H9 (cell line): Measurements from ENCODE around the gene KIFC3. TPM values are rescaled to one million over a fixed set of nuclear protein-coding genes. Genes with fewer than 3 reads are reported as not detected.
A peak's percentile ranks its signal among the peaks of the same experiment; 100 is the strongest.
"Not testable (repeated sequence)": the region's sequence is repeated elsewhere in the genome, so short reads cannot be mapped to it uniquely, and the experiment has no call there.

ENCODE experiments used
- DNase-seq: peaks from one replicate; pipeline ENCODE4 v3.0.0-alpha.2; 2017
- H2AFZ ChIP-seq: one replicate; pipeline ENCODE4 v1.6.1; 2013; ENCODE audit warnings: mild to moderate bottlenecking, low read length, control low read depth, moderate library complexity
- H2AK5ac ChIP-seq: 2 replicates; pipeline ENCODE4 v1.6.1; 2013; ENCODE audit warnings: low read length, control low read depth, mixed read lengths; ENCODE audit not compliant: insufficient read length
- H2BK120ac ChIP-seq: one replicate; pipeline ENCODE4 v1.6.1; 2013; ENCODE audit warnings: low read depth, mild to moderate bottlenecking, low read length, control low read depth, inconsistent platforms; ENCODE audit not compliant: poor library complexity, severe bottlenecking
- H2BK12ac ChIP-seq: 2 replicates; pipeline ENCODE4 v1.6.1; 2013; ENCODE audit warnings: low read length, control low read depth, mixed read lengths, low read depth; ENCODE audit not compliant: insufficient read length
- H2BK15ac ChIP-seq: 2 replicates; pipeline ENCODE4 v1.6.1; 2013; ENCODE audit warnings: low read depth, low read length, control low read depth
- H2BK20ac ChIP-seq: one replicate; pipeline ENCODE4 v1.6.1; 2013; ENCODE audit warnings: low read depth, mild to moderate bottlenecking, low read length, control low read depth, inconsistent platforms; ENCODE audit not compliant: poor library complexity, severe bottlenecking
- H2BK5ac ChIP-seq: 2 replicates; pipeline ENCODE4 v1.6.1; 2013; ENCODE audit warnings: low read length, control low read depth, mixed read lengths; ENCODE audit not compliant: insufficient read length
- H3K14ac ChIP-seq: 2 replicates; pipeline ENCODE4 v1.6.1; 2013; ENCODE audit warnings: low read length, control low read depth; ENCODE audit not compliant: insufficient read depth
- H3K18ac ChIP-seq: 2 replicates; pipeline ENCODE4 v1.6.1; 2013; ENCODE audit warnings: low read depth, mild to moderate bottlenecking, mixed read lengths, low read length, control low read depth; ENCODE audit not compliant: insufficient read length
- H3K23ac ChIP-seq: 2 replicates; pipeline ENCODE4 v1.6.1; 2013; ENCODE audit warnings: low read length, control low read depth, mixed read lengths, low read depth; ENCODE audit not compliant: insufficient read length
- H3K23me2 ChIP-seq: 2 replicates; pipeline ENCODE4 v1.6.1; 2013; ENCODE audit warnings: low read depth, mild to moderate bottlenecking, mixed read lengths, low read length, control low read depth; ENCODE audit not compliant: insufficient read length, poor library complexity, severe bottlenecking
- H3K27ac ChIP-seq: 2 replicates; pipeline ENCODE4 v1.5.1; 2013; ENCODE audit warnings: low read length, control low read depth, mixed read lengths, low read depth; ENCODE audit not compliant: insufficient read length
- H3K27me3 ChIP-seq: 2 replicates; pipeline ENCODE4 v1.6.1; 2013; ENCODE audit warnings: low read length, control low read depth, inconsistent platforms; ENCODE audit not compliant: insufficient read depth
- H3K4ac ChIP-seq: 2 replicates; pipeline ENCODE4 v1.6.1; 2013; ENCODE audit warnings: low read depth, mild to moderate bottlenecking, control low read depth, inconsistent platforms, low read length, moderate library complexity
- H3K4me1 ChIP-seq: 2 replicates; pipeline ENCODE4 v1.6.1; 2013; ENCODE audit warnings: low read length, control low read depth, inconsistent platforms; ENCODE audit not compliant: insufficient read depth
- H3K4me2 ChIP-seq: 2 replicates; pipeline ENCODE4 v1.6.1; 2013; ENCODE audit warnings: low read length, control low read depth, mixed read lengths; ENCODE audit not compliant: insufficient read length, insufficient read depth
- H3K56ac ChIP-seq: 2 replicates; pipeline ENCODE4 v1.6.1; 2013; ENCODE audit warnings: low read depth, mild to moderate bottlenecking, mixed read lengths, low read length, control low read depth; ENCODE audit not compliant: insufficient read length
- H3K79me1 ChIP-seq: 2 replicates; pipeline ENCODE4 v1.6.1; 2013; ENCODE audit warnings: low read depth, mild to moderate bottlenecking, moderate library complexity, low read length, control low read depth, inconsistent platforms; ENCODE audit not compliant: insufficient read depth, poor library complexity, severe bottlenecking
- H3K79me2 ChIP-seq: 2 replicates; pipeline ENCODE4 v1.6.1; 2013; ENCODE audit warnings: low read length, control low read depth, inconsistent platforms; ENCODE audit not compliant: insufficient read depth
- H3K9ac ChIP-seq: 2 replicates; pipeline ENCODE4 v1.6.1; 2013; ENCODE audit warnings: low read length, control low read depth, mixed read lengths; ENCODE audit not compliant: insufficient read length; ENCODE audit errors: extremely low read depth
- H3K9me3 ChIP-seq: one replicate; pipeline ENCODE4 v1.6.1; 2013; ENCODE audit warnings: low read depth, low read length, inconsistent platforms; ENCODE audit not compliant: control insufficient read depth
- H3T11ph ChIP-seq: one replicate; pipeline ENCODE4 v1.6.1; 2013; ENCODE audit warnings: mild to moderate bottlenecking, low read length, control low read depth, inconsistent platforms
- H4K20me1 ChIP-seq: one replicate; pipeline ENCODE4 v1.6.1; 2013; ENCODE audit not compliant: control insufficient read depth, insufficient read length, insufficient read depth
- H4K5ac ChIP-seq: 2 replicates; pipeline ENCODE4 v1.6.1; 2013; ENCODE audit warnings: low read depth, mild to moderate bottlenecking, mixed read lengths, low read length, control low read depth; ENCODE audit not compliant: insufficient read length
- H4K8ac ChIP-seq: replicated peaks from 2 replicates; pipeline ENCODE4 v1.6.1; 2013; ENCODE audit warnings: low read length, control low read depth, mixed read lengths, low read depth; ENCODE audit not compliant: insufficient read length
- H4K91ac ChIP-seq: 2 replicates; pipeline ENCODE4 v1.6.1; 2013; ENCODE audit warnings: low read depth, mild to moderate bottlenecking, moderate library complexity, mixed read lengths, low read length, control low read depth; ENCODE audit not compliant: insufficient read length
- H3K27ac Mint-ChIP-seq, 3 experiments: 2 replicates in 2 of 3; 3 replicates in 1 of 3; pipeline ENCODE4 v1.8.0; 2020 to 2021; ENCODE audit warnings: mixed read lengths in 3 of 3, mild to moderate bottlenecking in 1 of 3, moderate library complexity in 1 of 3
- H3K27me3 Mint-ChIP-seq: 2 replicates; pipeline ENCODE4 v1.8.0; 2021; ENCODE audit warnings: low read depth, mild to moderate bottlenecking, moderate library complexity, mixed read lengths
- H3K36me3 Mint-ChIP-seq, 3 experiments: 2 replicates in 2 of 3; 3 replicates in 1 of 3; pipeline ENCODE4 v1.8.0; 2020 to 2021; ENCODE audit warnings: low read depth in 3 of 3, mixed read lengths in 3 of 3; ENCODE audit not compliant: insufficient read depth in 1 of 3
- H3K4me1 Mint-ChIP-seq, 2 experiments: 2 replicates each; pipeline ENCODE4 v1.8.0; 2020; ENCODE audit warnings: mixed read lengths in 2 of 2
- H3K4me3 Mint-ChIP-seq, 2 experiments: 2 replicates in 1 of 2; 3 replicates in 1 of 2; pipeline ENCODE4 v1.8.0; 2020 to 2021; ENCODE audit warnings: mild to moderate bottlenecking in 2 of 2, mixed read lengths in 2 of 2, moderate library complexity in 1 of 2
- H3K9me3 Mint-ChIP-seq, 2 experiments: 2 replicates in 1 of 2; 3 replicates in 1 of 2; pipeline ENCODE4 v1.8.0; 2020; ENCODE audit warnings: mild to moderate bottlenecking in 2 of 2, mixed read lengths in 2 of 2, moderate library complexity in 1 of 2
- CTCF ChIP-seq: fragments of 200-600 bp; sonication (generic); conservative IDR thresholded peaks from 3 replicates; pipeline ENCODE4 v1.8.0; 2021; ENCODE audit warnings: antibody characterized with exemption, mild to moderate bottlenecking
- WGBS: extraction: QIAGEN DNeasy Blood & Tissue Kit; methylation state at CpG from one replicate; pipeline ENCODE4 v1.1.7; 2013; ENCODE audit warnings: missing lambda C conversion rate, low lambda C conversion rate, mixed read lengths; ENCODE audit not compliant: insufficient read length; ENCODE audit errors: extremely low coverage; 5-methylcytosine and 5-hydroxymethylcytosine counted together
- total RNA-seq: library from RNA; stranded (reverse); gene quantifications from 2 replicates; pipeline ENCODE4 v1.2.1, GENCODE V29; 2021

Gene KIFC3
- total RNA-seq, 1 experiment from 2014 or later = 5.0 TPM

- H3K18ac ChIP-seq = no peak overlapping the region
- Mint-ChIP-seq H3K36me3 (no peaks in the 10 kb centered on the region), H3K4me3 (no peak overlapping the region), H3K9me3 (no peaks in the 10 kb centered on the region; a peak in 1 of 5 replicates), H3K27me3 (peaks cover 5% of the 10 kb centered on the region), H3K4me1 (peaks cover 34 to 49% of the 10 kb centered on the region in 2 experiments), H3K27ac (no peak overlapping the region)
- no peak overlapping the region for H3K27ac ChIP-seq
- H3K4ac ChIP-seq = no peak overlapping the region
- H3K79me1 ChIP-seq = no peaks in the 10 kb centered on the region
- H3K4me2 ChIP-seq = no peak overlapping the region
- TF ChIP-seq CTCF = no peak
- H3K9ac ChIP-seq = no peak overlapping the region
- no peak for DNase-seq
- no peak overlapping the region for H2BK20ac ChIP-seq
- H3K79me2 ChIP-seq = no peaks in the 10 kb centered on the region
- H2BK5ac ChIP-seq = no peak overlapping the region
- H3K4me1 ChIP-seq = peaks cover 7% of the 10 kb centered on the region; the same call in 1 of the 2 replicates
- WGBS = no CpG with 5 or more reads among the region's 8 CpGs
- H2BK12ac ChIP-seq = no peak overlapping the region
- no peak overlapping the region for H3K14ac ChIP-seq
- no peaks in the 10 kb centered on the region for H3K27me3 ChIP-seq
- no peaks in the 10 kb centered on the region for H3K9me3 ChIP-seq
- no peaks in the 10 kb centered on the region for H4K20me1 ChIP-seq
- H2AK5ac ChIP-seq = no peak overlapping the region
- H2BK120ac ChIP-seq = no peak overlapping the region
- H4K8ac ChIP-seq = no peak overlapping the region
- no peak overlapping the region for H4K91ac ChIP-seq
- no peak overlapping the region for H3K23ac ChIP-seq
- H3T11ph ChIP-seq = no peak overlapping the region
- H2BK15ac ChIP-seq = no peak overlapping the region
- H3K56ac ChIP-seq = no peak overlapping the region
- no peak overlapping the region for H2AFZ ChIP-seq
- no peaks in the 10 kb centered on the region for H3K23me2 ChIP-seq
- H4K5ac ChIP-seq = no peak overlapping the region
These were observed 11.2 kb upstream of the KIFC3 start for GRCh38 chr16:57813466-57813865.

GRCh38 chr16:57811340-57811739 lies 9.0 kb upstream of the KIFC3 start:
- not testable (repeated sequence) for H3K36me3 Mint-ChIP-seq, H2AFZ ChIP-seq, DNase-seq, H2BK5ac ChIP-seq, H3K18ac ChIP-seq, H3K79me2 ChIP-seq, H4K91ac ChIP-seq, H3K4me1 ChIP-seq, H3T11ph ChIP-seq, H4K8ac ChIP-seq, H3K23me2 ChIP-seq, H3K27ac ChIP-seq, H3K4ac ChIP-seq, H3K27me3 ChIP-seq, H2BK12ac ChIP-seq, H3K4me2 ChIP-seq, H3K4me3 Mint-ChIP-seq, H3K56ac ChIP-seq, H2BK15ac ChIP-seq, H3K9me3 ChIP-seq, H3K79me1 ChIP-seq, H3K14ac ChIP-seq, H3K9me3 Mint-ChIP-seq, H2AK5ac ChIP-seq, H3K27me3 Mint-ChIP-seq, H3K9ac ChIP-seq, H3K23ac ChIP-seq, H2BK120ac ChIP-seq, H4K5ac ChIP-seq, H2BK20ac ChIP-seq, H4K20me1 ChIP-seq
- Mint-ChIP-seq H3K4me1 (peaks cover 36 to 51% of the 10 kb centered on the region in 2 experiments), H3K27ac (peak overlapping the region in 1 of 3 experiments; percentile 21; a peak in 1 of 7 replicates)
- WGBS = no CpG with 5 or more reads among the region's 8 CpGs
